ENCODE results near the gene LY6G6C. TPM values are rescaled to one million over a fixed set of nuclear protein-coding genes. Genes with fewer than 3 reads are reported as not detected.

LY6G6C gene
- total and polyA plus RNA-seq, 2 of the 4 experiments (the other 2 are of a cell fraction) = not detected

GRCh38 chr6:31722173-31722572 lies 627 bp upstream of the LY6G6C start:
- POLR2A ChIA-PET (ENCODE audit: unreplicated experiment) = no interaction called here
- no peak for DNase-seq
- no peaks in the 10 kb centered on the region for H4K20me1 ChIP-seq (ENCODE audit: insufficient read depth, low read length)
- H3K4me2 ChIP-seq (ENCODE audit: low read depth, low read length) = no peak overlapping the region
- intact Hi-C loops (cut with micrococcal nuclease) (no loop called here), dilution Hi-C loops (cut with HindIII; ENCODE audit: low sequenced_read_pairs, unreplicated experiment) (no loop called here), in situ Hi-C loops (cut with MboI; ENCODE audit: low sequenced_read_pairs) (no loop called here)
- 71% methylated on average over 1 of the region's 3 CpGs; no CpG with 5 or more reads in 1 of the 2 experiments for WGBS, 2 experiments (ENCODE audit: extremely low coverage in 2 of 2, insufficient read length in 1 of 2)
- no peak overlapping the region for H3K9ac ChIP-seq (ENCODE audit: low read depth, low read length)
- no peak overlapping the region for H4K5ac ChIP-seq (ENCODE audit: low read depth, low read length)
- no peaks in the 10 kb centered on the region for H3K9me3 ChIP-seq (ENCODE audit: control insufficient read depth, insufficient read depth, low read length)
- H2AFZ ChIP-seq (replicated peaks; ENCODE audit: low read length, poor library complexity) = no peak overlapping the region
- H3K9me1 ChIP-seq (ENCODE audit: insufficient read depth, low read length) = peaks cover 4% of the 10 kb centered on the region; the same call in 1 of the 2 replicates
- H3K27ac ChIP-seq (ENCODE audit: insufficient read depth, low read length) = no peak overlapping the region
- no peak overlapping the region for H4K91ac ChIP-seq (ENCODE audit: insufficient read depth, low read depth, low read length)
- no peak for TF ChIP-seq MXI1 (IDR thresholded peaks at IDR 0.05; ENCODE audit: borderline replicate concordance, low read depth, low read length)
- TF ChIP-seq SMC3 (IDR thresholded peaks at IDR 0.05; ENCODE audit: low read depth, low read length) = no peak
- TF ChIP-seq CTCF (conservative IDR thresholded peaks at IDR 0.05; ENCODE audit: low read depth, low read length) = no peak
- TF ChIP-seq RFX5 (IDR thresholded peaks at IDR 0.05; ENCODE audit: low read depth, low read length) = no peak
- no peak for TF ChIP-seq CHD1 (IDR thresholded peaks at IDR 0.05; ENCODE audit: low read depth, low read length)
- no peak for TF ChIP-seq ELK1 (IDR thresholded peaks at IDR 0.05; ENCODE audit: borderline replicate concordance, low read depth, low read length)
- TF ChIP-seq RCOR1 (IDR thresholded peaks at IDR 0.05; ENCODE audit: insufficient replicate concordance, low read length) = no peak
- no peak overlapping the region for H3K18ac ChIP-seq (ENCODE audit: low read depth, low read length)
- no TSS peak for BruUV-seq (replicated peaks)
- CTCF ChIA-PET = no interaction called here
- H3K56ac ChIP-seq (ENCODE audit: extremely low read depth, insufficient read depth, low read length) = no peak overlapping the region
- no peak overlapping the region for H3K14ac ChIP-seq (replicated peaks; ENCODE audit: low read depth, low read length)
- no peak overlapping the region for H2BK15ac ChIP-seq (ENCODE audit: low read depth, low read length)
- no peak overlapping the region for H2BK120ac ChIP-seq (ENCODE audit: low read depth, low read length)
- H2BK20ac ChIP-seq (ENCODE audit: low read depth, low read length) = no peak overlapping the region
- H3K4ac ChIP-seq (ENCODE audit: low read depth, low read length) = no peak overlapping the region
- H4K8ac ChIP-seq (ENCODE audit: low read depth in 2 of 2, low read length in 2 of 2) = no peak overlapping the region
- no peaks in the 10 kb centered on the region for H3K79me1 ChIP-seq (ENCODE audit: low read depth in 1 of 2, low read length in 2 of 2)
- no peak overlapping the region for H3K23ac ChIP-seq (ENCODE audit: low read depth, low read length)
- H3K36me3 ChIP-seq (ENCODE audit: control insufficient read depth, insufficient read depth, low read length) = peaks cover 10% of the 10 kb centered on the region; the same call in 1 of the 2 replicates
- H2AK9ac ChIP-seq (replicated peaks; ENCODE audit: low read depth, low read length, poor library complexity) = no peak overlapping the region
- no peak overlapping the region for H2AK5ac ChIP-seq (ENCODE audit: low read depth, low read length)
- no peak overlapping the region for H3K4me3 ChIP-seq (ENCODE audit: insufficient read depth, low read depth, low read length)
- H3K27me3 ChIP-seq (ENCODE audit: control insufficient read depth, insufficient read depth, low read length) = peaks cover 2% of the 10 kb centered on the region; the same call in 1 of the 2 replicates
- no peak overlapping the region for H2BK5ac ChIP-seq (ENCODE audit: low read depth, low read length, poor library complexity, severe bottlenecking)
- H3K4me1 ChIP-seq (ENCODE audit: control insufficient read depth, insufficient read depth, low read length) = no peaks in the 10 kb centered on the region
- no peak for ATAC-seq (ENCODE audit: low read depth)
